H1 (cell line): ENCODE data around the gene CPE. TPM values are rescaled to one million over a fixed set of nuclear protein-coding genes. Genes with fewer than 3 reads are reported as not detected.

Experiments used
- CTCF ChIA-PET: fragments of 300-600 bp; sonication (Branson Sonifier 250); formaldehyde crosslinking; loops from one replicate; lab custom pipeline; 2021; ENCODE audit not compliant: partially characterized antibody; lab: Charles Lee
- POLR2A ChIA-PET: fragments of 300-600 bp; sonication (Branson Sonifier 250); formaldehyde crosslinking; loops from one replicate; lab custom pipeline; 2021; ENCODE audit warnings: inconsistent platforms; ENCODE audit not compliant: partially characterized antibody; lab: Charles Lee
- DNase-seq, 2 experiments: peaks; one replicate each; pipeline versions ENCODE4 v3.0.0 to v3.0.0-alpha.2; 2010 to 2022; ENCODE audit warnings: low spot score in 2 of 2, low read depth in 1 of 2, mixed read lengths in 1 of 2
- FAIRE-seq: peaks from 2 replicates; lab custom pipeline; 2011; peaks lifted over from hg19 to GRCh38; lab: Jason Lieb, UNC
- H2AFZ ChIP-seq: 2 replicates; pipeline ENCODE4 v1.8.1; 2012; ENCODE audit warnings: low read length, inconsistent platforms
- H2AK5ac ChIP-seq: 2 replicates; pipeline ENCODE4 v1.6.1; 2013; ENCODE audit warnings: low read depth, low read length
- H2BK120ac ChIP-seq: replicated peaks from 2 replicates; pipeline ENCODE3; 2013; ENCODE audit warnings: low read depth, low read length, inconsistent platforms
- H2BK12ac ChIP-seq: 2 replicates; pipeline ENCODE4 v1.6.1; 2013; ENCODE audit warnings: low read depth, low read length
- H2BK15ac ChIP-seq: 2 replicates; pipeline ENCODE4 v1.6.1; 2013; ENCODE audit warnings: low read length
- H2BK20ac ChIP-seq: 2 replicates; pipeline ENCODE4 v1.6.1; 2013; ENCODE audit warnings: low read length
- H2BK5ac ChIP-seq: 2 replicates; pipeline ENCODE4 v1.6.1; 2013; ENCODE audit warnings: low read depth, low read length
- H3K14ac ChIP-seq: 2 replicates; pipeline ENCODE4 v1.6.1; 2013; ENCODE audit warnings: inconsistent platforms; ENCODE audit not compliant: insufficient read length
- H3K18ac ChIP-seq: 2 replicates; pipeline ENCODE4 v1.6.1; 2013; ENCODE audit warnings: low read length; ENCODE audit errors: extremely low read depth
- H3K23ac ChIP-seq: 2 replicates; pipeline ENCODE4 v1.6.1; 2013; ENCODE audit warnings: inconsistent platforms; ENCODE audit not compliant: insufficient read length
- H3K23me2 ChIP-seq: 2 replicates; pipeline ENCODE4 v1.6.1; 2013; ENCODE audit warnings: low read depth, low read length
- H3K27ac ChIP-seq: 2 replicates; pipeline ENCODE4 v1.6.1; 2011; ENCODE audit warnings: low read depth, low read length, inconsistent platforms
- H3K27me3 ChIP-seq, 4 experiments: replicated peaks in 1 of 4; 1 replicate in 1 of 4; 2 replicates in 3 of 4; pipeline versions ENCODE4 v1.6.1 to v1.8.1; 2011 to 2013; ENCODE audit warnings: low read length in 3 of 4, mild to moderate bottlenecking in 3 of 4, inconsistent platforms in 2 of 4, mixed read lengths in 2 of 4, moderate library complexity in 1 of 4; ENCODE audit not compliant: control insufficient read depth in 3 of 4, insufficient read depth in 3 of 4; ENCODE audit errors: extremely low read depth in 1 of 4
- H3K36me3 ChIP-seq, 4 experiments: 2 replicates each; pipeline versions ENCODE4 v1.6.1 to v1.8.1; 2011 to 2013; ENCODE audit warnings: mild to moderate bottlenecking in 4 of 4, low read length in 3 of 4, moderate library complexity in 2 of 4, control low read depth in 1 of 4, inconsistent platforms in 1 of 4; ENCODE audit not compliant: insufficient read depth in 4 of 4, control insufficient read depth in 2 of 4
- H3K4ac ChIP-seq: replicated peaks from 2 replicates; pipeline ENCODE3; 2013; ENCODE audit warnings: low read length, low read depth, mixed read lengths, inconsistent platforms; ENCODE audit not compliant: insufficient read length
- H3K4me1 ChIP-seq, 4 experiments: replicated peaks in 1 of 4; 1 replicate in 1 of 4; 2 replicates in 3 of 4; pipeline versions ENCODE4 v1.6.1 to v1.8.1; 2011 to 2013; ENCODE audit warnings: low read length in 3 of 4, inconsistent platforms in 2 of 4, mixed read lengths in 1 of 4; ENCODE audit not compliant: insufficient read depth in 4 of 4, control insufficient read depth in 3 of 4
- H3K4me2 ChIP-seq, 2 experiments: 2 replicates each; pipeline versions ENCODE4 v1.6.1 to v1.8.1; 2011 to 2013; ENCODE audit warnings: low read depth in 2 of 2, low read length in 2 of 2, control low read depth in 1 of 2, inconsistent platforms in 1 of 2, mild to moderate bottlenecking in 1 of 2; ENCODE audit not compliant: insufficient read depth in 1 of 2
- H3K4me3 ChIP-seq, 4 experiments: fragments of 200-600, 300-600 bp in 1 of 4; sonication (generic), shearing (Covaris generic), sonication (Bioruptor Twin) in 1 of 4; 2 replicates each; pipeline versions ENCODE4 v1.5.1 to v1.8.1; 2011 to 2016; ENCODE audit warnings: low read length in 4 of 4, low read depth in 3 of 4, control low read depth in 2 of 4, inconsistent platforms in 2 of 4, mild to moderate bottlenecking in 2 of 4, mixed read lengths in 1 of 4, moderate library complexity in 1 of 4; ENCODE audit not compliant: insufficient read depth in 2 of 4; ENCODE audit errors: extremely low read depth in 1 of 4
- H3K56ac ChIP-seq: replicated peaks from 2 replicates; pipeline ENCODE3; 2013; ENCODE audit warnings: low read depth, mild to moderate bottlenecking, mixed read lengths, low read length, inconsistent platforms; ENCODE audit not compliant: insufficient read length
- H3K79me1 ChIP-seq: 2 replicates; pipeline ENCODE4 v1.6.1; 2013; ENCODE audit warnings: low read depth, low read length, control low read depth
- H3K79me2 ChIP-seq, 2 experiments: 2 replicates each; pipeline versions ENCODE4 v1.6.1 to v1.8.1; 2012 to 2013; ENCODE audit warnings: low read length in 2 of 2, mild to moderate bottlenecking in 2 of 2, inconsistent platforms in 1 of 2; ENCODE audit not compliant: insufficient read depth in 2 of 2, control insufficient read depth in 1 of 2
- H3K9ac ChIP-seq, 4 experiments: replicated peaks in 1 of 4; 1 replicate in 1 of 4; 2 replicates in 3 of 4; pipeline versions ENCODE4 v1.6.1 to v1.8.1; 2011 to 2013; ENCODE audit warnings: low read depth in 3 of 4, low read length in 3 of 4, control low read depth in 2 of 4, mild to moderate bottlenecking in 2 of 4, moderate library complexity in 2 of 4, inconsistent platforms in 1 of 4; ENCODE audit errors: extremely low read depth in 1 of 4
- H3K9me3 ChIP-seq, 2 experiments: 2 replicates each; pipeline versions ENCODE4 v1.6.1 to v1.8.1; 2012 to 2013; ENCODE audit warnings: mild to moderate bottlenecking in 2 of 2, moderate library complexity in 2 of 2, control low read depth in 1 of 2, inconsistent platforms in 1 of 2, low read depth in 1 of 2, low read length in 1 of 2, mixed read lengths in 1 of 2; ENCODE audit not compliant: insufficient read depth in 2 of 2
- H4K20me1 ChIP-seq, 2 experiments: replicated peaks in 1 of 2; 2 replicates each; pipeline versions ENCODE3 to v1.8.1; 2011 to 2013; ENCODE audit warnings: inconsistent platforms in 2 of 2, low read length in 2 of 2, mild to moderate bottlenecking in 1 of 2; ENCODE audit not compliant: insufficient read depth in 2 of 2, control insufficient read depth in 1 of 2
- H4K5ac ChIP-seq: 2 replicates; pipeline ENCODE4 v1.6.1; 2013; ENCODE audit warnings: low read length, low read depth, mixed read lengths, inconsistent platforms; ENCODE audit not compliant: insufficient read length
- H4K8ac ChIP-seq: 2 replicates; pipeline ENCODE4 v1.8.0; 2013; ENCODE audit warnings: mild to moderate bottlenecking, moderate library complexity, low read length, inconsistent platforms; ENCODE audit not compliant: insufficient read depth; ENCODE audit errors: extremely low read depth
- H4K91ac ChIP-seq: replicated peaks from 2 replicates; pipeline ENCODE3; 2013; ENCODE audit warnings: low read length, mixed read lengths, inconsistent platforms; ENCODE audit not compliant: insufficient read length
- CBX5 ChIP-seq: fragments of 300-800, 300-1000 bp; sonication (generic); IDR thresholded peaks from 2 replicates; pipeline ENCODE4 v1.7.1; 2016; ENCODE audit warnings: antibody characterized with exemption, low read length, low read depth
- EZH2 ChIP-seq: fragments of 200-600 bp; sonication (generic); IDR thresholded peaks from 2 replicates; pipeline ENCODE4 v1.7.1; 2012; ENCODE audit warnings: low read depth, mild to moderate bottlenecking, moderate library complexity, low read length, inconsistent platforms; ENCODE audit not compliant: severe bottlenecking
- HDAC2 ChIP-seq, 2 experiments: fragments of 300-600 bp in 1 of 2; sonication (generic) in 1 of 2; IDR thresholded peaks; 2 replicates each; pipeline ENCODE4 v1.6.1; 2011 to 2012; ENCODE audit warnings: low read depth in 2 of 2, low read length in 2 of 2, mild to moderate bottlenecking in 2 of 2, moderate library complexity in 2 of 2, borderline replicate concordance in 1 of 2, inconsistent platforms in 1 of 2
- POLR2AphosphoS5 ChIP-seq: IDR thresholded peaks from 2 replicates; pipeline ENCODE4 v1.6.1; 2011; ENCODE audit warnings: low read depth, low read length
- SRF ChIP-seq: IDR thresholded peaks from 2 replicates; pipeline ENCODE4 v1.6.1; 2011; ENCODE audit warnings: mild to moderate bottlenecking, low read depth, low read length, moderate library complexity
- WGBS, 2 experiments: shearing (Covaris generic) in 1 of 2; methylation state at CpG; one replicate each; pipeline versions ENCODE4 v1.1.6 to v1.1.7; 2013 to 2015; ENCODE audit warnings: low lambda C conversion rate in 2 of 2, mixed read lengths in 2 of 2, inconsistent platforms in 1 of 2, low coverage in 1 of 2, missing lambda C conversion rate in 1 of 2; ENCODE audit not compliant: insufficient replicate concordance in 2 of 2, insufficient coverage in 1 of 2, insufficient read length in 1 of 2; ENCODE audit errors: extremely low coverage in 1 of 2, missing lambda C conversion rate in 1 of 2; 5-methylcytosine and 5-hydroxymethylcytosine counted together
- polyA plus RNA-seq, 7 experiments: library from polyadenylated mRNA; depleted of rRNA in 3 of 7; stranded (reverse) in 5 of 7; unstranded in 2 of 7; fragments of >200 nt in 5 of 7; fragments of 200-250 nt in 2 of 7; gene quantifications; 1 replicate in 5 of 7; 2 replicates in 1 of 7; 4 replicates in 1 of 7; pipeline versions ENCODE4 v1.2.1 to v1.2.3, GENCODE V29; 2011 to 2013; ENCODE audit warnings: missing spikeins in 2 of 7, mixed read lengths in 2 of 7
- total RNA-seq: library from RNA; stranded (reverse); fragmentation: NEBNext Ultra II Directional; extraction: Animal tissue kit (Norgen Biotek cat#: 25700); gene quantifications from 2 replicates; pipeline ENCODE4 v1.2.1, GENCODE V29; 2021

CPE gene
- total and polyA plus RNA-seq, 2 of the 8 experiments (the other 6 are each of a cell fraction or from before 2014, with no cell fraction given), result 9.4 to 10.2 TPM

DNA sequence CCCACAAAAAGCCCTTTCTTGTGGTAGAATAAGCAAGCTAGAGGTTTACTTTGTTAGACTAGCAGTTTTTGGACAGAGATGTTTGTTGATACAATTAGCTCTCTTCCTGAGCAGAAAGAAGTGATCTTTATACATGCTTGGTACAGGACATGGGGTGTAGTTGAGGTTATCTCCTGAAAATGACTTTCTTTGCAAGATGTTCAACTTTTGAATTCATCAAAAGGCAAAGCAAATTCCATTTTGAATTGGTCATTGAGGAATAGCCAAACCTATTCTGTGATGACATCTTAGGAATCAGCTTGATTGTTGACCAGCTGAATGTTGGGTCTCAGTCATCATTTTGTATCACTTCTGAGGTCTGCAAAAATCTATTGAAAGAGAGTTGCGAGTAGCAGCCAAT, 3.8 kb downstream of the CPE start:
- Histone ChIP-seq H2AK5ac (no peak overlapping the region), H3K4me1 (peaks cover 0 to 8% (median 3%) of the 10 kb centered on the region in 4 experiments; a peak in 3 of 7 replicates), H3K18ac (no peak overlapping the region), H3K4ac (no peak overlapping the region), H3K56ac (no peak overlapping the region), H3K4me3 (no peak overlapping the region), H3K79me2 (no peaks in the 10 kb centered on the region), H3K23me2 (peaks cover 11% of the 10 kb centered on the region; the same call in 1 of the 2 replicates), H3K23ac (no peak overlapping the region), H3K27ac (no peak overlapping the region), H2AFZ (no peak overlapping the region), H3K9me3 (no peaks in the 10 kb centered on the region), H3K4me2 (no peak overlapping the region), H3K27me3 (peaks cover 0 to 11% (median 10%) of the 10 kb centered on the region in 4 experiments; a peak in 4 of 7 replicates), H2BK12ac (no peak overlapping the region), H2BK20ac (no peak overlapping the region), H4K8ac (no peak overlapping the region)
- CTCF ChIA-PET, result interaction anchor here (1.0 to 3.7 kb wide), 3 partner anchors 23 to 251 kb away, joined by 3 to 13 read pairs (median 3); no protein-coding TSS in a partner anchor
- FAIRE-seq, result peak; percentile 39
- DNase-seq, result no peak
- POLR2A ChIA-PET, result no interaction called here
- TF ChIP-seq SRF, result no peak
- no peak for TF ChIP-seq HDAC2 (IDR thresholded peaks at IDR 0.05; ENCODE audit: borderline replicate concordance in 1 of 2, low read depth in 2 of 2, low read length in 2 of 2)
- no peak for TF ChIP-seq POLR2AphosphoS5
- no peak for TF ChIP-seq EZH2
- no peak for TF ChIP-seq CBX5
- TF ChIP-seq, all 59 proteins: peak for 0
- Histone ChIP-seq H2BK5ac (no peak overlapping the region), H3K9ac (no peak overlapping the region), H4K5ac (no peak overlapping the region), H3K36me3 (no peaks in the 10 kb centered on the region), H3K79me1 (no peaks in the 10 kb centered on the region), H3K14ac (no peak overlapping the region), H2BK120ac (peak overlapping the region; percentile 24), H2BK15ac (no peak overlapping the region), H4K91ac (no peak overlapping the region), H4K20me1 (no peaks in the 10 kb centered on the region)
- 95% methylated on average over 1 of the region's 1 CpG; no CpG with 5 or more reads in 1 of the 2 experiments for WGBS, 2 experiments
